ENCODE results near the gene OLFML2A. TPM values are rescaled to one million over a fixed set of nuclear protein-coding genes. Genes with fewer than 3 reads are reported as not detected.

OLFML2A gene
- polyA plus RNA-seq, 1 donor = 175 TPM

GRCh38 chr9:124855566-124855943, 78.6 kb downstream of the OLFML2A start:
- DNase-seq = no peak

- no peak for DNase-seq
These were observed 79.2 kb downstream of the OLFML2A start for GRCh38 chr9:124855944-124856765.

GRCh38 chr9:124857533-124858162, 80.7 kb downstream of the OLFML2A start:
- no peak for DNase-seq

GRCh38 chr9:124858330-124859046, 81.6 kb downstream of the OLFML2A start:
- no peak for DNase-seq

- no peak for DNase-seq
These were observed 83.1 kb downstream of the OLFML2A start for GRCh38 chr9:124859803-124860581.

- no peak for DNase-seq
These were observed 83.8 kb downstream of the OLFML2A start for GRCh38 chr9:124860582-124861341.

GRCh38 chr9:124861342-124862229, 84.7 kb downstream of the OLFML2A start, which contains the start of the genes ARPC5L and RPL35:
Gene ARPC5L (plus strand): TSS chr9:124862130. CDS start chr9:124869291, 7,161 bp downstream.
Gene RPL35 (minus strand): TSS chr9:124861957. CDS start chr9:124861912, 45 bp downstream.
- peak; percentile 96 for DNase-seq

GRCh38 chr9:124863371-124863871, 86.5 kb downstream of the OLFML2A start:
- DNase-seq = no peak

Other genes with a start within 250 kb of the OLFML2A start
- gene NR6A1, start 5.8 kb upstream of the OLFML2A start, polyA plus RNA-seq (ENCODE audit: insufficient read length) = 0.68 TPM
- gene WDR38, start 76.3 kb downstream of the OLFML2A start, polyA plus RNA-seq (ENCODE audit: insufficient read length) = 0.15 TPM
- 2,149 TPM for gene RPL35, start 84.8 kb downstream of the OLFML2A start, polyA plus RNA-seq (ENCODE audit: insufficient read length)
- gene ARPC5L, start 85.0 kb downstream of the OLFML2A start, polyA plus RNA-seq (ENCODE audit: insufficient read length) = 28.2 TPM
- 12.0 TPM for gene GOLGA1, start 163.9 kb downstream of the OLFML2A start, polyA plus RNA-seq (ENCODE audit: insufficient read length)

Data from hindlimb muscle (tissue), 1 donor.